Measurements from ENCODE around the gene KCNN2.

Gene KCNN2

DNA sequence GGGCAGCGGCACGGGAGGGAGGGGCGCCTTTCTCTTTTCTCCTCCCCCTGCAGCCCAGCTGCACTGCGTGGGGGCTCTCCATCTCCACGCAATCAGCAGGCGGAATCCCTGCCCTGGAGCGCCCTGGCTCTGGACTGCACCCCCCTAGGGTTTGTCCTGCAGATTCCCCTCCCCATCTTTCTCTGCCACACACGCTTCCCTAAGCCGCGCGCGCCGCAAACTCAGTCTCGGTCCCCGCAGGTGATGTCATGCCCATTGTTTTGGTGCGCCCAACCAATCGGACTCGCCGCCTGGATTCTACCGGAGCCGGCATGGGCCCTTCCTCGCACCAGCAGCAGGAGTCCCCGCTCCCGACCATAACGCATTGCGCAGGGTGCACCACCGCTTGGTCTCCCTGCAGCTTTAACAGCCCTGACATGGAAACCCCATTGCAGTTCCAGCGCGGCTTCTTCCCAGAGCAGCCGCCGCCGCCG lies at the start of gene KCNN2:
Gene KCNN2 (plus strand): TSS at position 347 of the 473 bp plus-strand sequence. CDS start 70 bp downstream, at position 417.
- no peak for TF ChIP-seq CTCF (IDR thresholded peaks at IDR 0.05; ENCODE audit: insufficient read depth, low read depth, low read length, missing control alignments)
- DNase-seq (ENCODE audit: low read depth), result peak; percentile 52
- H3K4me3 ChIP-seq (ENCODE audit: low read depth, low read length), result peak within 1 kb of the TSS; percentile 47

DNA sequence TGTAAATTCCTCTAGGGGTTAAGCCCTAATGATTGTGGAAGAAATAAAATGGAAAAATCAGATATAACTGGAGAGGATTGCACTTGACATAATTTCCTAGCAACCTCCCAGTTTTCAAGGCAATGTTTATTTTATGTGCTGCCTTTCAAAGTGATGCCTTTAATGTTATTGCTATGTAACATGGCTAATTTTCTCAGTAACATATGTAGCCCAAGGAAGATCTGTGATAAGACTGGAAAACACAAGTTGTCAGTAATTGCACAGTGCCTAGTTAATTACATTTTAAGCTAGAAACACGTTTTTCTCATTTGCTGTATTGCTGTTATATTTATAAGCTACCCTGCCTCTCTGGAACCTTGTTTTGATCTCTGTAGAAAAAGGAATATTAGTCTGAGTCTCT lies 49.2 kb upstream of the KCNN2 start:
- no peak overlapping the region for H3K4me3 ChIP-seq (ENCODE audit: low read depth, low read length)
- no peak for DNase-seq (ENCODE audit: low read depth)
- TF ChIP-seq CTCF (IDR thresholded peaks at IDR 0.05; ENCODE audit: insufficient read depth, low read depth, low read length, missing control alignments), result no peak

DNA sequence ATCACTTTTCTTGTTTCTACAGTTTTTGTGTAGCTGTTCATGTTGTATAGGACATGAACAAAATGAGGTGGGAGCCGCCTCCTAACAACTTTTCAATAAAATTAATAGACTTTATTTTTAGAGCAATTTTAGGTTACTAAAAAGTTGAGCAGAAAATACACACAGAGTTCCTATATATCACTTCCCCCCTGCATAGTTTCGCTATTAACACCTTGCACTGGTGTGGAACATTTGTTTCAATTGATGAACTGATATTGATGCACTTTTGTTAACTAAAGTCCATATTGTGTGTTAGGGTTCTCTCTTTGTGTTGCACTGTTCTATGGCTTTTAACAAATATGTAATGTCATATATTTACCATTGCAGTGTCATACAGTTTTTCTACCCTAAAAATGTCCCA lies 47.8 kb upstream of the KCNN2 start:
- no peak for TF ChIP-seq CTCF (IDR thresholded peaks at IDR 0.05; ENCODE audit: insufficient read depth, low read depth, low read length, missing control alignments)

DNA sequence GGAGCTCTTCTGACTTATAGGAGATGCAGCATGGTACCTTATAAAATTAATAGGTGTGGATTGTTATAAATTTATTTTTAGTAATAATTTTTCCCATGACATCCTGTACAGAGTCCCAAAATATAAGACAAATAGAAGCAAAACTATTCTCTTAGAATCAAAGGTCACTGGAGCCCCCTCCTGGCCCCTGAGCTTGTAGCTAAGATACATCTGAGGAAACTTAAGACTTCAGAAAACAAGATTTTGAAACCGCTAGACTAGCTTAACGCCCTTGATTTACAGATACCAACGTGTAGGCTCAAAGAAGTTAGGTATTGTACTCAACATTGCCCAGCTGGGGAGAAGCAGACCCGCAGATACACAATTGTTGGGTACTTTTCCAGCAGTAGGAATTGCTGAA lies 45.7 kb upstream of the KCNN2 start:
- TF ChIP-seq CTCF (IDR thresholded peaks at IDR 0.05; ENCODE audit: insufficient read depth, low read depth, low read length, missing control alignments), result no peak
- DNase-seq (ENCODE audit: low read depth), result no peak
- no peak overlapping the region for H3K4me3 ChIP-seq (ENCODE audit: low read depth, low read length)

More for the DNA sequence above, 47.8 kb upstream of the KCNN2 start:
- no peak for DNase-seq (ENCODE audit: low read depth)
- H3K4me3 ChIP-seq (ENCODE audit: low read depth, low read length), result no peak overlapping the region

- TF ChIP-seq CTCF (IDR thresholded peaks at IDR 0.05; ENCODE audit: insufficient read depth, low read depth, low read length, missing control alignments), result no peak
- no peak overlapping the region for H3K4me3 ChIP-seq (ENCODE audit: low read depth, low read length)
- no peak for DNase-seq (ENCODE audit: low read depth)
These were observed 44.1 kb upstream of the KCNN2 start for GRCh38 chr5:114317751-114318150.

DNA sequence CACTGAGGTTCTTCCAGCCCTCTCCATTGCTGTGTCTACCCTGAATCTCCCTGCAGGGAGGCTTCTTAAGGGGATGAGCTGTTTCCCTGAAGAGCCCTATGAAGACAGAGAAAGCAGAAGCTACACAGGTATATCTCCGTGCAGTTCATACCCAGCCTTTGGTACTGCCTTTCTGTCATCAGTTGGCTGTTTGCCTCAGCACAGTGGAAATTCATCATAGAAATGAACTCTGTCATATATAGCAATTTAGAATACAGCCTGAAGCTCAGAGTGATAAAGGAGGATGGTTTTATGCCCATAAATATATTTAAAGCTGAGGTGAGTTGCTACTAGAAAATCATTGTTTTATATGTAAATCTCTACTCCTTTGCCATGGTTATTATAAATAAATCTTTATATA lies 42.6 kb upstream of the KCNN2 start:
- no peak overlapping the region for H3K4me3 ChIP-seq (ENCODE audit: low read depth, low read length)
- DNase-seq (ENCODE audit: low read depth), result no peak
- no peak for TF ChIP-seq CTCF (IDR thresholded peaks at IDR 0.05; ENCODE audit: insufficient read depth, low read depth, low read length, missing control alignments)

DNA sequence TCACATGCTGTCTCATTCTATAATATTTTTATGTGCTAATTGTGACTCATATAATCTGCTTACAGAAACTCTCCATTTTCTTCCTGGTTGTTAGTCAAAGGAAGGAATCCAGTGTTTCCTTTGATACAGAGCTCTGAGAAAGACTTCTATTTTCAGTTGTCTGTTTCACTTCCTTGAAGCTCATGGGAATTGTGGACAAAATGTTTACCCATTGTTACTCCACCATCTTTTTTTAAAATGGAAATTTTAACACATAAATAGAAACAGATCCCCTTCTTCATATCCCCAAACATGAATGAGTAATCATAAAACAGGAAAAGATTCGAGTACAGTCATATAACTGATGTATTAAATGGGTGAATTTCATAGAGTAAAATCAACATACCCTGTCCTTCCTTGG lies 42.0 kb upstream of the KCNN2 start:
- TF ChIP-seq CTCF (IDR thresholded peaks at IDR 0.05; ENCODE audit: insufficient read depth, low read depth, low read length, missing control alignments), result no peak
- no peak for DNase-seq (ENCODE audit: low read depth)
- no peak overlapping the region for H3K4me3 ChIP-seq (ENCODE audit: low read depth, low read length)

Data from GM12865 (cell line).